Measurements from ENCODE around the gene KRT2.

DNA sequence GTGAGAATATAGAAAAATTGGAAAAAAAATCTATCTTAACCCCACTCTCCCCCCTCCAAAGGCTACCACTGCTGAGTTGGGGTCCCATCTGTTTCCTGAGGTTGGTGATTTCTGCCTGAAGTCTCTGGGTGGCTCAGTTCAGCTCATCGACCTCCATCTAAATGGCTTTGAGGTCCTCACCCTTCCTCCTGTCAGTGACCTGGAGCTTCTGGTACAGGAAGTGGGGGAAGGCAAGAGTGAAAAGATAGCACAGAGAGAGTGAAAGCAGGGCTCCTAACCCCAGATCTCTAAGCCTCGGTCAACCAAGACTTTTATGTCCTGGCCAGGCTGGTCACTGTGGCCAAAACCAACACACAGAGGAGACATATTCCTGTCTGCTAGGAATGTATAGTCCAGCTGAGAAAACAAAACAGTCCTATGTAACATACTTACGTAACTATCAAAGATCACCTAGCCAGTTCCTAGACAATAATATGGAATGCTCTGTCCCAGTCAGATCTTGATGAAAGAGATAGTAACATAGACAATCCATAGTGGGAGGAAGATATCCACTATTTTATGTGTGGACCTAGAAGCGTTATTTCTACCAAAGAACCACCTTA lies 21.3 kb downstream of the KRT2 start:
- TF ChIP-seq EP300 (IDR thresholded peaks at IDR 0.05; ENCODE audit: borderline replicate concordance): no peak
- TF ChIP-seq TEAD4 (IDR thresholded peaks at IDR 0.05): no peak
- TF ChIP-seq, protein P1, sequence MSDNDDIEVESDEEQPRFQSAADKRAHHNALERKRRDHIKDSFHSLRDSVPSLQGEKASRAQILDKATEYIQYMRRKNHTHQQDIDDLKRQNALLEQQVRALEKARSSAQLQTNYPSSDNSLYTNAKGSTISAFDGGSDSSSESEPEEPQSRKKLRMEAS (IDR thresholded peaks at IDR 0.05): no peak
- no peak for TF ChIP-seq RAD21 (IDR thresholded peaks at IDR 0.05; ENCODE audit: low read depth)
